ENCODE measurements around the gene DTYMK. TPM values are rescaled to one million over a fixed set of nuclear protein-coding genes. Genes with fewer than 3 reads are reported as not detected.

The DTYMK gene
- total RNA-seq, 2 experiments from 2014 or later: 4.8 to 6.0 TPM

DNA sequence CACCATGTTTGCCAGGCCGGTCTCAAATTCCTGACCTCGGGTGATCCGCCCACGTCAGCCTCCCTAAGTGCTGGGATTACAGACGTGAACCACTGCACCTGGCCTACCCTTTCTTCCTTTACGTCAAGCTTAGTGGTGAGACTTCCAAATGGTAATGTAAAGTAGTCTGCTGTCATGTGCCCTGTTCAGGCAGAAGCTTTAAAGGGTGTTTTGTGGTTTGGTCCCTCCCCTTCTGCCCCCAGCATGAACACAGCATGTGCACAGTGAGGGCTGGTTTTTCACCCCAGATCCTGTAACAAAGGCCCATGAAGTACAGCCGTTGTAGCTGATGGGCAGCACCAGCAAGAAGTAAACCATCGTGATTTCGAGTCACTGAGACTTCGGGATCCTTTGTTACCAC lies 2.7 kb upstream of the DTYMK start:
- Mint-ChIP-seq H3K4me3 (peak overlapping the region; percentile 79), H3K9me3 (no peaks in the 10 kb centered on the region), H3K27ac (peak overlapping the region; percentile 78), H3K36me3 (ENCODE audit: low read depth) (peaks cover 37% of the 10 kb centered on the region), H3K4me1 (ENCODE audit: low read depth) (peaks cover 38% of the 10 kb centered on the region), H3K27me3 (no peaks in the 10 kb centered on the region)
- peak; percentile 43 for ATAC-seq (ENCODE audit: poor library complexity)
- H3K9me3 ChIP-seq (ENCODE audit: control insufficient read depth in 1 of 2, insufficient read depth in 1 of 2, low read length in 2 of 2): no peaks in the 10 kb centered on the region
- ChIA-PET CTCF (interaction anchor here (2.0 to 2.3 kb wide), 2 partner anchors 9 to 13 kb away, joined by 9 to 15 read pairs; partner anchors contain the start of gene ING5), POLR2A (interaction anchor here (0.6 to 5.7 kb wide), 4 partner anchors 10 to 47 kb away, joined by 3 to 179 read pairs (median 6); partner anchors contain the start of genes D2HGDH and ING5)
- TF ChIP-seq, protein P1, sequence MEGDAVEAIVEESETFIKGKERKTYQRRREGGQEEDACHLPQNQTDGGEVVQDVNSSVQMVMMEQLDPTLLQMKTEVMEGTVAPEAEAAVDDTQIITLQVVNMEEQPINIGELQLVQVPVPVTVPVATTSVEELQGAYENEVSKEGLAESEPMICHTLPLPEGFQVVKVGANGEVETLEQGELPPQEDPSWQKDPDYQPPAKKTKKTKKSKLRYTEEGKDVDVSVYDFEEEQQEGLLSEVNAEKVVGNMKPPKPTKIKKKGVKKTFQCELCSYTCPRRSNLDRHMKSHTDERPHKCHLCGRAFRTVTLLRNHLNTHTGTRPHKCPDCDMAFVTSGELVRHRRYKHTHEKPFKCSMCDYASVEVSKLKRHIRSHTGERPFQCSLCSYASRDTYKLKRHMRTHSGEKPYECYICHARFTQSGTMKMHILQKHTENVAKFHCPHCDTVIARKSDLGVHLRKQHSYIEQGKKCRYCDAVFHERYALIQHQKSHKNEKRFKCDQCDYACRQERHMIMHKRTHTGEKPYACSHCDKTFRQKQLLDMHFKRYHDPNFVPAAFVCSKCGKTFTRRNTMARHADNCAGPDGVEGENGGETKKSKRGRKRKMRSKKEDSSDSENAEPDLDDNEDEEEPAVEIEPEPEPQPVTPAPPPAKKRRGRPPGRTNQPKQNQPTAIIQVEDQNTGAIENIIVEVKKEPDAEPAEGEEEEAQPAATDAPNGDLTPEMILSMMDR (IDR thresholded peaks at IDR 0.05): no peak
- no peak overlapping the region for H3K27ac ChIP-seq (ENCODE audit: low read depth in 1 of 2, low read length in 2 of 2)
- H3K4me3 ChIP-seq (ENCODE audit: low read length): no peak overlapping the region
- peak in 5 of 14 experiments; percentile 15 to 55 (median 38) for DNase-seq
- H3K36me3 ChIP-seq (ENCODE audit: insufficient read depth, low read length): peaks cover 26% of the 10 kb centered on the region
- peaks cover 37% of the 10 kb centered on the region for H3K4me1 ChIP-seq (ENCODE audit: insufficient read depth, low read length)
- no peaks in the 10 kb centered on the region for H3K27me3 ChIP-seq (ENCODE audit: control insufficient read depth in 1 of 2, insufficient read depth in 2 of 2, low read length in 2 of 2)
- intact Hi-C loops (cut with DNase I, micrococcal nuclease): loop anchor here (5.0 to 10.0 kb wide), 4 partner anchors 55 to 1102 kb away; partner anchors contain the start of genes ATG4B (in 1 of the 2), CAPN10 (in 1 of the 2), FARP2 (in 1 of the 2) and THAP4 (in 1 of the 2)

DNA sequence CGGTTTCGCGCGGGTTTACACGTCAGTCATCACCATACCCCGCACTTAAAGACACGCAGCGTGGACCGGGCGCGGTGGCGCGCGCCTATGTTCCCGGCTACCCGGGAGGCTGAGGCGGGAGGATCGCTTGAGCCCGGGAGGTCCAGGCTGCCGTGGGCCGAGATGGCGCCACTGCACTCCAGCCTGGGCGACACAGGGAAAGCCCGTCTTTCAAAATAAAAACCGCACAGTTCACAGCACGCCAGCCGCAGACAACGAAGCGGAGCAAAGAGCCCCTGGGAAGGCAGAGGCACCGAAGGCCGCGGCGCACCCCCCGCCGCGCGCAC lies 328 bp downstream of the DTYMK start:
- ChIA-PET CTCF (interaction anchor here (1.4 to 1.5 kb wide), 2 partner anchors 16 to 192 kb away, joined by 4 to 17 read pairs; partner anchors contain the start of gene ING5), POLR2A (interaction anchor here (0.6 to 5.7 kb wide), 12 partner anchors 9 to 1100 kb away, joined by 3 to 179 read pairs (median 8); partner anchors contain the start of genes CAPN10, D2HGDH, HDLBP and ING5)
- Histone ChIP-seq H3K36me3 (ENCODE audit: insufficient read depth, low read length) (peaks cover 21% of the 10 kb centered on the region), H3K27me3 (ENCODE audit: control insufficient read depth in 1 of 2, insufficient read depth in 2 of 2, low read length in 2 of 2) (no peaks in the 10 kb centered on the region), H3K9me3 (ENCODE audit: control insufficient read depth in 1 of 2, insufficient read depth in 1 of 2, low read length in 2 of 2) (no peaks in the 10 kb centered on the region), H3K4me3 (ENCODE audit: low read length) (peak overlapping the region; percentile 84), H3K27ac (ENCODE audit: low read depth in 1 of 2, low read length in 2 of 2) (peak overlapping the region; percentile 38 to 50), H3K4me1 (ENCODE audit: insufficient read depth, low read length) (peaks cover 34% of the 10 kb centered on the region)
- Mint-ChIP-seq H3K36me3 (ENCODE audit: low read depth) (peaks cover 47% of the 10 kb centered on the region), H3K4me3 (peak overlapping the region; percentile 92), H3K4me1 (ENCODE audit: low read depth) (peaks cover 38% of the 10 kb centered on the region), H3K27ac (peak overlapping the region; percentile 84), H3K27me3 (no peaks in the 10 kb centered on the region), H3K9me3 (no peaks in the 10 kb centered on the region)
- no peak for ATAC-seq (ENCODE audit: poor library complexity)
- intact Hi-C loops (cut with DNase I, micrococcal nuclease): loop anchor here (1.0 to 10.0 kb wide), 10 partner anchors 15 to 1099 kb away; partner anchors contain the start of genes ATG4B (in 2 of the 2), THAP4 (in 2 of the 2), CAPN10 (in 1 of the 2) and D2HGDH (in 1 of the 2)
- TF ChIP-seq, protein P1 (IDR thresholded peaks at IDR 0.05): no peak
- DNase-seq: no peak

DNA sequence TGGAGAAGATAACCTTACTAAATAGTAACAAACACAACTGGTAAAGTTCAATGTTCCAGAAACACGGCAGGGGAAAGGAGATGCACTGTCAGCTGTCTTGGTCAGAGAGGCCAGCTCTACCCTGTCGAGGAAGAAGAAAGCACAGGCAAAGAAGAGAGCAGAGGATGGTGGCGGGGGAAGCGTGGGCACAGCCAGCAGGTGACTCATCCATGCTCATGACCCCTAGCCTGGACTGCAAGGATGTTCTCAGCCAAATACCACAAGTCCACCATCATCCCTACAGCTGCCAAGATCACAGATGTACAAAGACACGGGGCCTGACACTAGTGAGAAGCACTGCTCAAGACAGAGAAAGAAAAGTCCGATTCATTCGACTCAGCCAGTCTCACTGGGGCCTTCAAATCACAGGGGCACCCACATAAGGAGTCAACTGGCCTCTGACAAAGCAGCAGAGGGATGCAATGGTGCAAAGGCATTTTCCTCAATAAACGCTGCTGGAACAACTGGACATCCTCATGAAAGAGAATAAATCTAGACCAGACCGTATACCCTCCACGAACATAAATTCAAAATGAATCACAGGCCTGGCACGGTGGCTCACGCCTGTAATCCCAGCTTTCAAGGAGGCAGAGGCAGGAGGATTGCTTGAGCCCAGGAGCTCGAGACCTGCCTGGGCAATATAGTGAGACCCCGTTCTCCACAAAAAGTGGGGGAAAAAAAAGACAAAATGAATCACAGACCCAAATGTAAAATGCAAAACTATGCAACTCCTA lies 5.6 kb downstream of the DTYMK start:
- Histone ChIP-seq H3K4me3 (ENCODE audit: low read length) (no peak overlapping the region), H3K4me1 (ENCODE audit: insufficient read depth, low read length) (peaks cover 6% of the 10 kb centered on the region), H3K36me3 (ENCODE audit: insufficient read depth, low read length) (peaks cover 39% of the 10 kb centered on the region), H3K9me3 (ENCODE audit: control insufficient read depth in 1 of 2, insufficient read depth in 1 of 2, low read length in 2 of 2) (no peaks in the 10 kb centered on the region), H3K27ac (ENCODE audit: low read depth in 1 of 2, low read length in 2 of 2) (no peak overlapping the region), H3K27me3 (ENCODE audit: control insufficient read depth in 1 of 2, insufficient read depth in 2 of 2, low read length in 2 of 2) (no peaks in the 10 kb centered on the region)
- H3K4me3 Mint-ChIP-seq: no peak overlapping the region
- ChIA-PET POLR2A (no interaction called here), CTCF (no interaction called here)
- intact Hi-C loops (cut with DNase I, micrococcal nuclease): loop anchor here in 1 of 2 experiments (10.0 kb wide), 1 partner anchor 46 kb away; the partner anchor contains the start of genes ATG4B and THAP4
- H3K27ac Mint-ChIP-seq: no peak overlapping the region
- H3K36me3 Mint-ChIP-seq (ENCODE audit: low read depth): peaks cover 55% of the 10 kb centered on the region
- no peaks in the 10 kb centered on the region for H3K27me3 Mint-ChIP-seq
- TF ChIP-seq, protein P1 (IDR thresholded peaks at IDR 0.05): no peak
- H3K9me3 Mint-ChIP-seq: no peaks in the 10 kb centered on the region
- ATAC-seq (ENCODE audit: poor library complexity): no peak
- H3K4me1 Mint-ChIP-seq (ENCODE audit: low read depth): peaks cover 5% of the 10 kb centered on the region
- DNase-seq: no peak

All from CD4-positive, alpha-beta T cell (primary cell).